GM19452 (cell line): ENCODE results near the gene COL19A1.

Source experiments
- ATAC-seq: cut with Tn5 transposase; IDR thresholded peaks from one replicate; pipeline ENCODE4 v1.9.1; 2021; ENCODE audit not compliant: unreplicated experiment

Gene COL19A1

GRCh38 chr6:70215460-70216108 lies 349.2 kb downstream of the COL19A1 start:
- ATAC-seq: no peak

GRCh38 chr6:70216767-70217166 lies 350.4 kb downstream of the COL19A1 start:
- ATAC-seq: no peak

DNA sequence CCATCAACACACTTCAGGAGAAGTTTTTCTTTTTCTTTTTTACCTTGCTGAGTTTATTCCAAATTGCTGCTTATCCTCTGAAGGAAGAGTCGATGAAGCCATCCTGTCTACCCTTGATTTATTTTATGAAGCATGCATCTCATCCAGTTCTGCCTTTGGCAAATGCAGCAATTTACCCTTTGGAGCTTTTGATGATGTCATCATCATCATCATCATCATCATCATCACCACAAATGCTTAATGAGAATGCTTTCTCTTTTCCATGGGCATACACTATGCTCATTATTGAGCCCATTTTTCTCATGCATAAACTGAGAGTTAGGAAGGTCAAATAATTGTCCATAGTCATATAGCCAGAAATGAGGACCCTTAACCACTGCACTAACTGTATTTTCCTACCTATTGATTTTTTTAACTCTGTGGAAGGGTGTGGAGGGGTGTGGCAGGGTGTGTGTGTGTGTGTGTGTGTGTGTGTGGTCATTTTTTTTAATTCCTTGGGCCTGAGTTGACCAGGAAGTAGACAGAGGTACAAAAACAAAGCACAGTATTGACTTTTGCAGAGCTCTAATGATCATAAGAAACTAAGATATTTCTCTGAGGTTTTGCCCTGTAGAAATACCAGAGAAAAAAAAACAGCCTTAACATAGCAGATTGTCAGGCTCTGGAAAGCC lies 353.7 kb downstream of the COL19A1 start:
- no peak for ATAC-seq

DNA sequence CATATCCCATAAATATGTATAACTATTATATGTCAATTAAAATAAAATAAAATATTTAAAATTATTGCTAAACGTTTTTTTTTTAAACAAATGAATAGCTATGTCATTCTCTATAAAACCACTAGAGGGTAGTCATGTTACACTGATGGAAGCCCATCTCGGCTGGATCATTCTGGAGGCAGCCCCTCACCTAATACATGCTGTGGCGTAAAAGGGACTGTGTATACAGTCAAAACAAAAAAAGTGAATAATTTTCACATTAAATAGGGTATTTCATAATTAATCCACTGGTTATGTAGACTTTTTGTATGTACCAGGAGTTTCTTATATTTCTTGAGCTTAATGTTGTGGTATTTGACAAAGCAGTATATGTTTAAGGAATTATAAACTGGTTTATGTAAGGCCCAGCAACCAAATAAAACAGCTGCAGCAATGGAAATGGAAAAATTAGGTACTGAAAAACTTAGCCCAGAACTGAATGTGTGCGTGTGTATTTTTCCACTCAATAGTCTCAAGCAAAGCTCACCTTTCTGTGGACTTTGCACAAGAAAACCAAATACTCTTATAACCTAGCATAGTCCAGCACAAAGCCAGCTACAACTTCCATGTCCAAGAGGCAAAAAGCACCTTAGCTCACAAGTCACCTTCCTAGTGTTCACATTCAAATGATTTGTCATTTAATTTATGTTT lies 354.8 kb downstream of the COL19A1 start:
- ATAC-seq: no peak

DNA sequence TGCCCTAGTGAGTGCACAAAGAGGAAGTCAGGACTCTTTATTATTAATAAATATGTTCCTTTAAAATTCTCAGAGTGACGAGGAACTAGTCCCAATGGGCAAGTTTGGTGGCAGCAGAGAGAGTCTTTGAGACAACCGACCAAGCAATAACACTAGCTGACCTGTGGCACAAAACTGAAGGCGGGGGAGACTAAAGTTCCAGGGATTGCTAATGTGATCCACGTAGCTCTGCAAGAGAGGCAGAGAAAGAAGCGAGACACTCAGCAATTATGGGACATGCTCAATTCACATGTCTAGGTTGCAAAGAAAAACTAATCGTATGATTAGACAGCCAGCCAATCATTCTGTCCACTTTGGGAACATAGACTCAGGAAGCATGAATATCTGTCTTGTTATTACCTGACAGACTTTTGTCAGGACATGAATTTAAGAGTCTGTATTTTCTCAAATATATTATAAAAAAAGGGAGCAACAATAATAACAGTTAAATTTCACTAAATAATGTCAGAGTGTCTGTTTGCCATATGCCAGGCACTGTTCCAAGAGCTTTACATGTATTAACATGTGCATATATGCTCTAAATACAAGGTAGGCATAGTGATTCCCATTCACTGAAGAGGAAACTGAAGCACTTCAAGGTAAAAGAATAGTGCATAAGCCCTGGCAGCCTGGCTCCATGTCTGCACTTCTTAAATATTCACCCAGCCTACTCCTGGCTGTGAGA lies 355.5 kb downstream of the COL19A1 start:
- no peak for ATAC-seq

GRCh38 chr6:70222439-70222749 lies 356.0 kb downstream of the COL19A1 start:
- ATAC-seq: no peak

GRCh38 chr6:70225055-70225454 lies 358.7 kb downstream of the COL19A1 start:
- ATAC-seq: no peak

- ATAC-seq: no peak
Observed at GRCh38 chr6:70231311-70231710, 365.0 kb downstream of the COL19A1 start.

GRCh38 chr6:70234561-70235236 lies 368.3 kb downstream of the COL19A1 start:
- no peak for ATAC-seq

DNA sequence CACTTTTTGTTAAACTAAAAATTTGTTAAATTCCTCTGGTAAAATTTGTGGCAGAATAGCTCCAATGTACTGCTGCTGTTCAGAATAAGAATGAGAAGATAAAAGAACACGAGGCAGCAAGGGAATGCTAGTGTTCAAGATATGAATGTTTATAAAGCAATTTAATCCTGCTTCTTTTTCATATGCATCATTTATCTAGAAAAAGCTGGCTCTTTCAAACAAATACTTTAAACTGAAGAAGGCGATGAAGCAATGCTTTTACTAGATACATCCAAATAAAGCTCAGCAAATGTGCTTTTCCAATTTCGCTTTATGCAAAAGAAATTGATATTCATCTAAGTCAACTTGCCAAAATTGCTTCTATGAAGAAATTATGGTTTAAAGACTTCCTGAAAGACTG lies 370.0 kb downstream of the COL19A1 start:
- no peak for ATAC-seq

DNA sequence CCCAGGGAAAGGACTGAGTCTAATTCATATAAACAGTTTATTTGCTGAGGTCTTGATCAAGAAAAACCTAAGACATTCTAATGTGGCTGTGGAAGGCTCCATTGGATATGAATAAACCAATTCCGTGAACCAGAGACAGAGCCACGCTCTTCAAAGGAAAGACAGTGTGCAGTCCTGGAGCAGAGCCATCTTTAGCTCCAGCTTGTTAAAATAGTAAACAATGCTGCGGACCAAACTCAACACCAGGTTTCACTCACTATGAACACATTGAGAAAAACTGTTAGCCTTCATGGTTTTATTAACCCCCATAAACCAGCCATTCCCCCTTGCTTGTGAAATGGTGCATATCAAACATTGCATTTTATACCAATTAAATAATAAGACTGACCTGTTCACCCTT lies 374.7 kb downstream of the COL19A1 start:
- ATAC-seq: no peak

DNA sequence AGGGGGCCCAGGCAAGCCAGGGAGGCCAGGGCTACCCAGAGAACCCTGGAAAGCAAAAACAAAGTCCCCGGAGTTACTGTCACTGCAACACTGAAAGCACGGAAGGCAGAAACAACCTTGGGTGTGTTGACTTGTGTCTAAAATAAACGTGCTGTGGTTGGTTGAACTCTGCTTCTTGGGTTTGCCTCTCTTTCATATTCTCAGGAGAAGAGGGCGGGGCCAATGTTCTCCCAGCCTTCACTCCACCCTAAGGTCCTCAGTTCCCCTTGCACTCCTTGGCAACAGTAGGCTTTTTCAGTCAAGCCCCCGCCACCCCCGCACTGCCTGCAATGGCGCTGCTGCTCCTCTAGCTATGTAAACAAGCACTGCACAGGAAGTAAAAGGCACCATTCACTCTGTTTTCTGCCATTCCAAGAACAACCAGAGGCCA lies 375.6 kb downstream of the COL19A1 start:
- no peak for ATAC-seq

- no peak for ATAC-seq
Observed at GRCh38 chr6:70246118-70246517, 379.8 kb downstream of the COL19A1 start.

- ATAC-seq: no peak
Observed at GRCh38 chr6:70252604-70253003, 386.2 kb downstream of the COL19A1 start.

DNA sequence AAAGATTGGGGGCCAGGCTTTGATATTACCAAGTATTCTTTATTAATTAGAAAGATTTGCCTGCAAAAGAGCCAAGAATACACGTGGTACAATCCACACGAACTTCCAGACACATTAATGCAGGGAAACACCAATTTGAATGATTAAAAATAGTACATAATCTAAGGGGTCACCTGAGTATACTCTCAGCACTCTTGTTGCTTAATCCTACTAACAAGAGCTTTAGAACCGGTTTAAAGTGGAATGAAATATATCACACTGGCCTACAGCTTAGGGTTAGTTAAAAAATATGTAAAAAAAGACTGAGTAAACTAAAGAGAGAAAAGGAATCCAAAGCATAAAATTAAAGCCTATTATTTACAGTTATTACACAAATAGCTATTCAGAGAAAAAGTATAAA lies 387.6 kb downstream of the COL19A1 start:
- no peak for ATAC-seq

DNA sequence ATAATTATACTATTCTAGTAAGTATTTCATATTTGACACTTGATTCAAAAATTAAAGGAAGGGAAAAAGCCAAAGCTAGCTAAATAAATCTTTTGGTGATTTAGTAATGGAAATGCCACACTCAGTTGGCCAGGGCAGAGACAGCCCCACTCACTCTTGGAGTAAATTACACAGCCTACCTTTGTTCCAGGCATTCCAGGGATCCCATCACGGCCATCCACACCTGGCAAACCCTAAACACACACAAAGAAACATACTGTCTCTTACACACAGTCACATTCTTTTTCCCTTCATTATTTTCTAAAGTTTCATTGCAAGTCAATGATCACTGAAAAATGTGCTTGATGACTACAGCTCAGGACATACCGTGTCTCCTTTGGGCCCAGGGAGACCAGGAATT lies 388.4 kb downstream of the COL19A1 start:
- ATAC-seq: no peak

GRCh38 chr6:70257768-70258273 lies 391.5 kb downstream of the COL19A1 start:
- no peak for ATAC-seq

DNA sequence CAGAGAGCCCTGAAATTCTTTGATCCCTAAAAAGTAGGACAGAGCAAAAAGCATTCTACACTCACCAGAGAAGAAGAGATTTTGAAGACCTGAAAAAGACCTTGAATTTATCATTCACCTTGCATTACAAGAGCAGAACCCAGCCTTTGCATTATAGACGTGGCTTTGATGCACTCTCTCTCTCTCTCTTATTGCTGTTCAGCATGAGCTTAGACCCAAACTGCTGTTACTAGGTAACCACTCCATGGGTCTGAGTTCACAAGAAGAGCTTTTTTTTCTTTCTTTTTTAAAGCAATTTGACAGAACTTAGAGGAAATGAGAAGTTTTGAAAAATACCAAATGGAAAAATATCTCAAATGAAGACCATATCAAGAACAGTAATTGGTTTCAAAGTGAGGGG lies 392.1 kb downstream of the COL19A1 start:
- ATAC-seq: no peak
